Skin epidermis (tissue), 12 donors: Measurements from ENCODE around the gene LRRC8D.
A peak's percentile ranks its signal among the peaks of the same experiment; 100 is the strongest.

Experiments
- H3K27ac ChIP-seq, 21 experiments: fragments of 200-600 bp; sonication (generic) in 11 of 21; one replicate each; pipeline ENCODE4 v1.5.0; 2020; ENCODE audit warnings: mild to moderate bottlenecking in 3 of 21, inconsistent platforms in 2 of 21, moderate library complexity in 2 of 21
- H3K4me3 ChIP-seq, 7 experiments: fragments of 200-600 bp; sonication (generic) in 2 of 7; one replicate each; pipeline ENCODE4 v1.5.0; 2020; ENCODE audit warnings: inconsistent platforms in 2 of 7, mild to moderate bottlenecking in 2 of 7, moderate library complexity in 1 of 7

Gene LRRC8D

GRCh38 chr1:89855413-89856123 is 34.7 kb downstream of the LRRC8D start:
- Histone ChIP-seq H3K27ac (peak overlapping the region in 8 of 21 experiments; percentile 10 to 67 (median 34)), H3K4me3 (no peak overlapping the region)

- Histone ChIP-seq H3K4me3 (no peak overlapping the region), H3K27ac (peak overlapping the region in 3 of 21 experiments; percentile 20 to 53 (median 38))
Measured at GRCh38 chr1:89863165-89863830, 42.5 kb downstream of the LRRC8D start.

GRCh38 chr1:89865498-89866382 is 44.9 kb downstream of the LRRC8D start:
- H3K27ac ChIP-seq, result peak overlapping the region in 3 of 21 experiments; percentile 16 to 28 (median 19)

GRCh38 chr1:89866568-89866967 is 45.7 kb downstream of the LRRC8D start:
- peak overlapping the region in 2 of 21 experiments; percentile 13 to 28 for H3K27ac ChIP-seq
- no peak overlapping the region for H3K4me3 ChIP-seq

More at GRCh38 chr1:89865498-89866382, 44.9 kb downstream of the LRRC8D start:
- H3K4me3 ChIP-seq, result no peak overlapping the region

- Histone ChIP-seq H3K4me3 (no peak overlapping the region), H3K27ac (no peak overlapping the region)
Measured at GRCh38 chr1:89870998-89871397, 50.2 kb downstream of the LRRC8D start.

GRCh38 chr1:89871768-89872473 is 51.1 kb downstream of the LRRC8D start:
- H3K27ac ChIP-seq, result no peak overlapping the region

GRCh38 chr1:89872567-89872966 is 51.7 kb downstream of the LRRC8D start:
- no peak overlapping the region for H3K4me3 ChIP-seq
- H3K27ac ChIP-seq, result no peak overlapping the region

More at GRCh38 chr1:89871768-89872473, 51.1 kb downstream of the LRRC8D start:
- H3K4me3 ChIP-seq, result no peak overlapping the region

GRCh38 chr1:89873288-89873687 is 52.5 kb downstream of the LRRC8D start:
- Histone ChIP-seq H3K27ac (no peak overlapping the region), H3K4me3 (no peak overlapping the region)

GRCh38 chr1:89873770-89874169 is 52.9 kb downstream of the LRRC8D start:
- Histone ChIP-seq H3K27ac (no peak overlapping the region), H3K4me3 (no peak overlapping the region)

GRCh38 chr1:89876463-89876862 is 55.6 kb downstream of the LRRC8D start:
- H3K4me3 ChIP-seq, result no peak overlapping the region
- no peak overlapping the region for H3K27ac ChIP-seq

- H3K27ac ChIP-seq, result no peak overlapping the region
- H3K4me3 ChIP-seq, result no peak overlapping the region
Measured at GRCh38 chr1:89877756-89878155, 56.9 kb downstream of the LRRC8D start.

- H3K4me3 ChIP-seq, result no peak overlapping the region
- no peak overlapping the region for H3K27ac ChIP-seq
Measured at GRCh38 chr1:89878256-89878655, 57.4 kb downstream of the LRRC8D start.

GRCh38 chr1:89880679-89881078 is 59.8 kb downstream of the LRRC8D start:
- no peak overlapping the region for H3K27ac ChIP-seq

GRCh38 chr1:89881415-89882058 is 60.7 kb downstream of the LRRC8D start:
- no peak overlapping the region for H3K4me3 ChIP-seq
- H3K27ac ChIP-seq, result no peak overlapping the region

More at GRCh38 chr1:89880679-89881078, 59.8 kb downstream of the LRRC8D start:
- no peak overlapping the region for H3K4me3 ChIP-seq

- Histone ChIP-seq H3K4me3 (no peak overlapping the region), H3K27ac (no peak overlapping the region)
Measured at GRCh38 chr1:89882348-89883029, 61.7 kb downstream of the LRRC8D start.

- Histone ChIP-seq H3K4me3 (no peak overlapping the region), H3K27ac (no peak overlapping the region)
Measured at GRCh38 chr1:89883030-89883379, 62.2 kb downstream of the LRRC8D start.

GRCh38 chr1:89884718-89885596 is 64.1 kb downstream of the LRRC8D start:
- Histone ChIP-seq H3K27ac (no peak overlapping the region), H3K4me3 (no peak overlapping the region)

GRCh38 chr1:89887270-89887669 is 66.4 kb downstream of the LRRC8D start:
- H3K27ac ChIP-seq, result no peak overlapping the region
- H3K4me3 ChIP-seq, result no peak overlapping the region
